ENCODE measurements around the gene PGD.
"Not testable (repeated sequence)": the region's sequence is repeated elsewhere in the genome, so short reads cannot be mapped to it uniquely, and the experiment has no call there.

PGD gene

GRCh38 chr1:10399444-10399941, 629 bp downstream of the PGD start:
- H3K27ac ChIP-seq, result peak overlapping the region; percentile 96
- no peak; the same call in 1 of the 2 replicates for TF ChIP-seq ZFX (IDR thresholded peaks at IDR 0.05)
- TF ChIP-seq, protein P1, sequence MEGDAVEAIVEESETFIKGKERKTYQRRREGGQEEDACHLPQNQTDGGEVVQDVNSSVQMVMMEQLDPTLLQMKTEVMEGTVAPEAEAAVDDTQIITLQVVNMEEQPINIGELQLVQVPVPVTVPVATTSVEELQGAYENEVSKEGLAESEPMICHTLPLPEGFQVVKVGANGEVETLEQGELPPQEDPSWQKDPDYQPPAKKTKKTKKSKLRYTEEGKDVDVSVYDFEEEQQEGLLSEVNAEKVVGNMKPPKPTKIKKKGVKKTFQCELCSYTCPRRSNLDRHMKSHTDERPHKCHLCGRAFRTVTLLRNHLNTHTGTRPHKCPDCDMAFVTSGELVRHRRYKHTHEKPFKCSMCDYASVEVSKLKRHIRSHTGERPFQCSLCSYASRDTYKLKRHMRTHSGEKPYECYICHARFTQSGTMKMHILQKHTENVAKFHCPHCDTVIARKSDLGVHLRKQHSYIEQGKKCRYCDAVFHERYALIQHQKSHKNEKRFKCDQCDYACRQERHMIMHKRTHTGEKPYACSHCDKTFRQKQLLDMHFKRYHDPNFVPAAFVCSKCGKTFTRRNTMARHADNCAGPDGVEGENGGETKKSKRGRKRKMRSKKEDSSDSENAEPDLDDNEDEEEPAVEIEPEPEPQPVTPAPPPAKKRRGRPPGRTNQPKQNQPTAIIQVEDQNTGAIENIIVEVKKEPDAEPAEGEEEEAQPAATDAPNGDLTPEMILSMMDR (conservative IDR thresholded peaks at IDR 0.05), result no peak

- TF ChIP-seq, protein P1 (conservative IDR thresholded peaks at IDR 0.05), result no peak
- no peak for TF ChIP-seq ZFX (IDR thresholded peaks at IDR 0.05)
- peak overlapping the region; percentile 96 for H3K27ac ChIP-seq
Measured at GRCh38 chr1:10400013-10400412, 1.1 kb downstream of the PGD start.

DNA sequence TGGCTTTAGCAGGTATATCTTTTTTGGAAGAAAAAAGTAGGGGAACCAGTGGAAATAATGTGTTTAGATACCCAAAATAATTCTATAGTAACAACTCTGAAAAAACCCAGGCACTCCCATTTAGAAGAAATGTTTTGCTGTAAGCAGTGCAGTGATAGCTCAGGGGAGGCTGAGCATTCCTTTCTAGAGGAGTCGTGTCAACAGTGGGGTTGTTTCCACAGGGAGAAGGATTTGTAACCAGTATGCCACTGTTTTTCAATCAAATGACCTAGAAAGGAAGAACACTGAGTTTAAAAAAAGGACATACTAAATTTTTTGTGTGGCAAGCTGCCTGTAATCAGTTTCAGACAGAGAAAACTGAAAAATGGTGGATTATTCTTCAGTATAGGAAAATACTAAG, 2.4 kb downstream of the PGD start:
- H3K27ac ChIP-seq, result no peak overlapping the region
- TF ChIP-seq ZFX (IDR thresholded peaks at IDR 0.05), result no peak
- TF ChIP-seq, protein P1 (conservative IDR thresholded peaks at IDR 0.05), result no peak

- H3K27ac ChIP-seq, result no peak overlapping the region
- TF ChIP-seq, protein P1 (conservative IDR thresholded peaks at IDR 0.05), result no peak
- no peak for TF ChIP-seq ZFX (IDR thresholded peaks at IDR 0.05)
Measured at GRCh38 chr1:10402729-10403274, 3.9 kb downstream of the PGD start.

DNA sequence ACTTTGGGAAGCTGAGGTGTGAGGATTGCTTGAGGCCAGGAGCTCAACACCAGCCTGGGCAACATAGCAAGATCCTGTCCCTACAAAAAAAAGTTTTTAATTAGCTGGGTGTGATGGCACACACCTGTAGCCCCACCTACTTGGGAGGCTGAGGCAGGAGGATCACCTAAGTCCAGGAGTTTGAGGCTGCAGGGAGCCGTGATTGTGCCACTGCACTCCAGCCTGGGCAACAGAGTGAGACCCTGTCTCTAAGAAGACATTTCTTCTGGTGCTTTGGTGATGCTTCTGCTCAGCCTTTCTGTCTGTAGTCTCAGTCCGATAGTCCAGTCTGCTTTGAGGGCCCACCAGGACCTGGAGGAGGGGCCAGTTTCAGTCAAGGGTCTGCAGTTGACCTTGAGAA, 8.3 kb downstream of the PGD start:
- no peak overlapping the region for H3K27ac ChIP-seq
- TF ChIP-seq ZFX (IDR thresholded peaks at IDR 0.05), result no peak
- TF ChIP-seq, protein P1 (conservative IDR thresholded peaks at IDR 0.05), result no peak

DNA sequence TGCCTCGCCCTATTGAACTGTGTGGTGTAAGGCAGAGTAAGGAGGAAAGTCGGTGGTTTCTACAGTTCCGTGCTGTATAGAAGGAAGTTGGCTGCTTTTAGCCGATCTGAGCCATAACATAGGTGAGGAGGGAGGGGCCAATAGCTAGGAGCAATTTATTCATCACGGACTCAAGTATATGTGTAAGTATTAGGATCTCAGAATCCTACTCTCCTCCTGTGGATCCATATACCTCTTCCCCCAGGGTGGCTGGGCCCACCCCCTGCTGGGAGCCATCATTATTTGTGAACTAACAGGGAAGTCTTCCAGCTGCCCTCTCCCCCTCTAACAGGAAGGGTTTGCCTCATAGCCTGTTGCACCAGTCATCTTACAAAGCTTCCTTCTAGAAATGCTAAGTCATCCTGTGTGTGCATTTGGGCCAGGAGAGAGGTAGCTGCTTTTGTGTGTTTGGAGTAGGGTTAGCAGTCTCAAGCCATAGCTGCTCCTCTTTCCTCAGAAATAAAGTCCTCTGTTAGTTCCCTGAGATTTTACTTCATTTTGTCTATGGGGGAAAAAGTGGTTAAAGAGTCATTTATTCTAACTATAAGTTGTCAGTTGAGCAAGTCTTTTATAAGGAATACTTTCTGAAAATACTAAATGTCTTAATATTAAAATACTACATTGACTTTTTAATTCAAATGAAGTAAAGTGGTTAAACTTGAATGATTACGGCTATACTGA, 16.5 kb downstream of the PGD start:
- TF ChIP-seq ZFX (IDR thresholded peaks at IDR 0.05), result no peak
- TF ChIP-seq, protein P1 (conservative IDR thresholded peaks at IDR 0.05), result no peak

DNA sequence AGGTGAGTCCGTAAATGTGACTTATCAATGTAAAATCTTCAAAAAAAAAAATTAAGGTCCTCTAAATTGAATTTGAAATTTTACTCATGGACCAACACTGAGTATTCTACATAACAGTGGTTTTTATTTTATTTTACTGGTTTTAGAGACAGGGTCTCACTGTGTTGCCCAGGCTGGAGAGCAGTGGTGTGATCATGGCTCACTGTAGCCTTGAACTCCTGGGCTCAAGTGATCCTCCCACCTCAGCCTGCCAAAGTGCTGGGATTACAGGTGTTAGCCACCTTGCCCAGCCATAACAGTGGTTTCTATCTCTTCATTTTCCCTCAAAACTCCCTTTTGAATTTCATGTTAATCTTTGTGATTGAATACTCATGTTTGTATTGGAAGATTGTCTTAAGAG, 17.1 kb downstream of the PGD start:
- H3K27ac ChIP-seq, result peak overlapping the region; percentile 52

More for the DNA sequence above, 16.5 kb downstream of the PGD start:
- peak overlapping the region; percentile 61 for H3K27ac ChIP-seq

DNA sequence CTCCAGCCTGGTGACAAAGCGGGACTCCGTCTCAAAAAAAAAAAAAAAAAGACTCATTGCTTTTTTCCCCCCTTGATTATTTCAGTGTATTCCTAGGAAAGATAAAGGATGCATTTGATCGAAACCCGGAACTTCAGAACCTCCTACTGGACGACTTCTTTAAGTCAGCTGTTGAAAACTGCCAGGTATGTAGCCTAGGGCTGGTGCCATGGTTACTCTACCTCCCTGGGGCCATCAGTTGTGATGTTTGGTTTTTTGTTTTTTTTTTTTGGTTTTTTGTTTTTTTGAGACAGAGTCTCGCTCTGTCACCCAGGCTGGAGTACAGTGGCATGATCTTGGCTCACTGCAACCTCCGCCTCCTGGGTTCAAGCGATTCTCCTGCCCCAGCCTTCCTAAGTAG, 19.9 kb downstream of the PGD start:
- H3K27ac ChIP-seq, result not testable (repeated sequence)

Measured in C4-2B (cell line).